ENCODE measurements around the gene SMARCD2. TPM values are rescaled to one million over a fixed set of nuclear protein-coding genes. Genes with fewer than 3 reads are reported as not detected.
A peak's percentile ranks its signal among the peaks of the same experiment; 100 is the strongest.

The SMARCD2 gene
- total and polyA plus RNA-seq, 2 of the 13 experiments (the other 11 are each of a cell fraction or from before 2014, with no cell fraction given): 122 to 150 TPM

GRCh38 chr17:63834431-63835166 is 7.9 kb downstream of the SMARCD2 start (continued):
- TF ChIP-seq, protein P1, sequence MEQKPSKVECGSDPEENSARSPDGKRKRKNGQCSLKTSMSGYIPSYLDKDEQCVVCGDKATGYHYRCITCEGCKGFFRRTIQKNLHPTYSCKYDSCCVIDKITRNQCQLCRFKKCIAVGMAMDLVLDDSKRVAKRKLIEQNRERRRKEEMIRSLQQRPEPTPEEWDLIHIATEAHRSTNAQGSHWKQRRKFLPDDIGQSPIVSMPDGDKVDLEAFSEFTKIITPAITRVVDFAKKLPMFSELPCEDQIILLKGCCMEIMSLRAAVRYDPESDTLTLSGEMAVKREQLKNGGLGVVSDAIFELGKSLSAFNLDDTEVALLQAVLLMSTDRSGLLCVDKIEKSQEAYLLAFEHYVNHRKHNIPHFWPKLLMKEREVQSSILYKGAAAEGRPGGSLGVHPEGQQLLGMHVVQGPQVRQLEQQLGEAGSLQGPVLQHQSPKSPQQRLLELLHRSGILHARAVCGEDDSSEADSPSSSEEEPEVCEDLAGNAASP (CRISPR knock-in tag; IDR thresholded peaks at IDR 0.05; ENCODE audit: borderline replicate concordance): no peak
- no peak for TF ChIP-seq ZNF777 (CRISPR knock-in tag; IDR thresholded peaks at IDR 0.05)
- TF ChIP-seq DR1 (CRISPR knock-in tag; IDR thresholded peaks at IDR 0.05): no peak
- TF ChIP-seq ZNF234 (CRISPR knock-in tag; conservative IDR thresholded peaks at IDR 0.05): no peak
- no peak for TF ChIP-seq SALL2 (CRISPR knock-in tag; IDR thresholded peaks at IDR 0.05)
- TF ChIP-seq RXRA (CRISPR knock-in tag; IDR thresholded peaks at IDR 0.05): no peak
- TF ChIP-seq TIGD3 (CRISPR knock-in tag; IDR thresholded peaks at IDR 0.05; ENCODE audit: borderline replicate concordance): no peak
- TF ChIP-seq, protein P2, sequence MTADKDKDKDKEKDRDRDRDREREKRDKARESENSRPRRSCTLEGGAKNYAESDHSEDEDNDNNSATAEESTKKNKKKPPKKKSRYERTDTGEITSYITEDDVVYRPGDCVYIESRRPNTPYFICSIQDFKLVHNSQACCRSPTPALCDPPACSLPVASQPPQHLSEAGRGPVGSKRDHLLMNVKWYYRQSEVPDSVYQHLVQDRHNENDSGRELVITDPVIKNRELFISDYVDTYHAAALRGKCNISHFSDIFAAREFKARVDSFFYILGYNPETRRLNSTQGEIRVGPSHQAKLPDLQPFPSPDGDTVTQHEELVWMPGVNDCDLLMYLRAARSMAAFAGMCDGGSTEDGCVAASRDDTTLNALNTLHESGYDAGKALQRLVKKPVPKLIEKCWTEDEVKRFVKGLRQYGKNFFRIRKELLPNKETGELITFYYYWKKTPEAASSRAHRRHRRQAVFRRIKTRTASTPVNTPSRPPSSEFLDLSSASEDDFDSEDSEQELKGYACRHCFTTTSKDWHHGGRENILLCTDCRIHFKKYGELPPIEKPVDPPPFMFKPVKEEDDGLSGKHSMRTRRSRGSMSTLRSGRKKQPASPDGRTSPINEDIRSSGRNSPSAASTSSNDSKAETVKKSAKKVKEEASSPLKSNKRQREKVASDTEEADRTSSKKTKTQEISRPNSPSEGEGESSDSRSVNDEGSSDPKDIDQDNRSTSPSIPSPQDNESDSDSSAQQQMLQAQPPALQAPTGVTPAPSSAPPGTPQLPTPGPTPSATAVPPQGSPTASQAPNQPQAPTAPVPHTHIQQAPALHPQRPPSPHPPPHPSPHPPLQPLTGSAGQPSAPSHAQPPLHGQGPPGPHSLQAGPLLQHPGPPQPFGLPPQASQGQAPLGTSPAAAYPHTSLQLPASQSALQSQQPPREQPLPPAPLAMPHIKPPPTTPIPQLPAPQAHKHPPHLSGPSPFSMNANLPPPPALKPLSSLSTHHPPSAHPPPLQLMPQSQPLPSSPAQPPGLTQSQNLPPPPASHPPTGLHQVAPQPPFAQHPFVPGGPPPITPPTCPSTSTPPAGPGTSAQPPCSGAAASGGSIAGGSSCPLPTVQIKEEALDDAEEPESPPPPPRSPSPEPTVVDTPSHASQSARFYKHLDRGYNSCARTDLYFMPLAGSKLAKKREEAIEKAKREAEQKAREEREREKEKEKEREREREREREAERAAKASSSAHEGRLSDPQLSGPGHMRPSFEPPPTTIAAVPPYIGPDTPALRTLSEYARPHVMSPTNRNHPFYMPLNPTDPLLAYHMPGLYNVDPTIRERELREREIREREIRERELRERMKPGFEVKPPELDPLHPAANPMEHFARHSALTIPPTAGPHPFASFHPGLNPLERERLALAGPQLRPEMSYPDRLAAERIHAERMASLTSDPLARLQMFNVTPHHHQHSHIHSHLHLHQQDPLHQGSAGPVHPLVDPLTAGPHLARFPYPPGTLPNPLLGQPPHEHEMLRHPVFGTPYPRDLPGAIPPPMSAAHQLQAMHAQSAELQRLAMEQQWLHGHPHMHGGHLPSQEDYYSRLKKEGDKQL (CRISPR knock-in tag; IDR thresholded peaks at IDR 0.05; ENCODE audit: low read depth): no peak
- TF ChIP-seq ZNF687 (CRISPR knock-in tag; IDR thresholded peaks at IDR 0.05): peak; percentile 33
- TF ChIP-seq RARG (CRISPR knock-in tag; IDR thresholded peaks at IDR 0.05; ENCODE audit: low read depth): no peak
- no peak for TF ChIP-seq SIN3A (IDR thresholded peaks at IDR 0.05; ENCODE audit: borderline replicate concordance, low read depth, low read length)
- TF ChIP-seq ZNF790 (CRISPR knock-in tag; IDR thresholded peaks at IDR 0.05; ENCODE audit: borderline replicate concordance): no peak
- TF ChIP-seq ZNF629 (CRISPR knock-in tag; conservative IDR thresholded peaks at IDR 0.05): no peak
- no peak for TF ChIP-seq ZNF33A (CRISPR knock-in tag; IDR thresholded peaks at IDR 0.05; ENCODE audit: borderline replicate concordance)
